Heart left ventricle (tissue), 16 donors: ENCODE results near the gene CLEC16A. TPM values are rescaled to one million over a fixed set of nuclear protein-coding genes. Genes with fewer than 3 reads are reported as not detected.
A peak's percentile ranks its signal among the peaks of the same experiment; 100 is the strongest.

Source experiments
- ATAC-seq, 4 donors: fragments of 200-7000 bp; cut with Tn5 transposase; one replicate each; pipeline ENCODE4 v1.9.1; 2020 to 2022; ENCODE audit warnings: moderate library complexity in 4 of 4, mild to moderate bottlenecking in 3 of 4, moderate number of reproducible peaks in 1 of 4
- DNase-seq, 5 donors: peaks; one replicate each; pipeline ENCODE4 v3.0.0-alpha.2; 2020
- H3K27ac ChIP-seq, 12 donors: fragments of 200-600 bp; sonication (generic) in 4 of 12; one replicate each; pipeline versions ENCODE4 v1.5.0 to v1.8.0; 2016 to 2022; ENCODE audit warnings: mild to moderate bottlenecking in 2 of 12
- H3K27me3 ChIP-seq, 9 donors: fragments of 200-600 bp; sonication (generic) in 2 of 9; one replicate each; pipeline versions ENCODE4 v1.5.1 to v1.8.0; 2016 to 2022; ENCODE audit warnings: mild to moderate bottlenecking in 3 of 9
- H3K36me3 ChIP-seq, 9 donors: fragments of 200-600 bp; sonication (generic) in 2 of 9; one replicate each; pipeline versions ENCODE4 v1.5.0 to v1.8.0; 2018 to 2022; ENCODE audit warnings: mild to moderate bottlenecking in 2 of 9
- H3K4me1 ChIP-seq, 12 donors: fragments of 200-600 bp; sonication (generic) in 4 of 12; one replicate each; pipeline versions ENCODE4 v1.5.0 to v1.8.0; 2016 to 2022; ENCODE audit warnings: mild to moderate bottlenecking in 3 of 12
- H3K4me3 ChIP-seq, 12 donors: fragments of 200-600 bp; sonication (generic) in 4 of 12; one replicate each; pipeline versions ENCODE4 v1.5.0 to v1.8.0; 2017 to 2022; ENCODE audit warnings: mild to moderate bottlenecking in 9 of 12, moderate library complexity in 4 of 12
- H3K9me3 ChIP-seq, 12 donors: fragments of 200-600 bp; sonication (generic) in 4 of 12; one replicate each; pipeline versions ENCODE4 v1.5.0 to v1.8.0; 2016 to 2022; ENCODE audit warnings: mild to moderate bottlenecking in 1 of 12
- CTCF ChIP-seq, 12 donors: fragments of 200-600 bp; sonication (generic) in 4 of 12; IDR thresholded peaks; one replicate each; pipeline versions ENCODE4 v1.5.0 to v1.8.0; 2018 to 2022; ENCODE audit warnings: antibody characterized with exemption in 12 of 12, mild to moderate bottlenecking in 5 of 12
- POLR2A ChIP-seq, 2 donors: fragments of 450-650 bp; IDR thresholded peaks; one replicate each; pipeline ENCODE4 v1.6.1; 2017; ENCODE audit warnings: antibody characterized with exemption in 2 of 2, mild to moderate bottlenecking in 2 of 2, moderate library complexity in 2 of 2
- WGBS, 4 donors: extraction: QIAGEN DNeasy Blood & Tissue Kit in 2 of 4; methylation state at CpG; one replicate each; pipeline versions ENCODE4 v1.1.5 to v1.1.7; 2013 to 2018; 5-methylcytosine and 5-hydroxymethylcytosine counted together
- intact Hi-C, 10 donors: fragments of 100-400 bp; cut with DNase I; formaldehyde crosslinking; loops; one replicate each; pipeline versions ENCODE4 v1.11.1 to v1.14.2; 2022
- polyA plus RNA-seq, 2 donors: library from polyadenylated mRNA; stranded (reverse); fragments of 200-250 nt; gene quantifications; one replicate each; pipeline ENCODE4 v1.2.3, GENCODE V29; 2013
- total RNA-seq, 9 donors: library from RNA; depleted of rRNA in 2 of 9; stranded (reverse); fragments of >200 nt in 2 of 9; fragmentation: NEBNext Ultra II Directional in 3 of 9; extraction: Animal tissue kit (Norgen Biotek cat#: 25700) in 3 of 9; gene quantifications; one replicate each; pipeline versions ENCODE4 v1.1.0 to v1.2.4, GENCODE V29; 2016 to 2023
- donor health status: ischemic (EF 13 %, LVEDD 7.1; RV severe dilation, severe dysfunction).
- donor health status: healthy with polysubstance abuse.
- donor health status: DM: no; HTN: yes; CAD: no.
- donor health status: DM: no; HTN: no; CAD: no.
- donor health status: ischemic (EF 25% LVEDD 6.9; RV normal size, moderate dysfunction).
- donor health status: ischemic (EF 25% LVEDD 5.7; RV mildly dilated, moderate dysfunction).
- donor health status: healthy.
- donor health status: DM: yes; HTN: yes; CAD: no.
- donor health status: ischemic (EF 35%, LVEDD 5.7; RV mildly dilated, moderate dysfunction).
- donor health status: nonischemic (EF 11% LVEDD 7.7; RV severe dilation, severe dysfunction).
- donor health status: DM: yes; HTN: yes; CAD: no.
- donor health status: PGD.
- donor health status: ischemic (EF 29% LVEDD 5.4; RV normal size, mild dysfunction).
- donor health status: nonischemic (EF 23%, LVEDD 6.1; RV moderate dilation, normal function).

Gene CLEC16A
- total and polyA plus RNA-seq, 11 donors, result 13.8 to 41.1 (median 23.7) TPM

- intact Hi-C loops, result no loop called here
- ATAC-seq, result no peak
- WGBS, 4 donors, result 92 to 96% (median 95%) methylated on average over 12 of the region's 12 CpGs
- no peaks in the 10 kb centered on the region for H3K27me3 ChIP-seq
- H3K27ac ChIP-seq, result no peak overlapping the region
- DNase-seq, result no peak
- TF ChIP-seq CTCF (IDR thresholded peaks at IDR 0.05) (no peak), POLR2A (IDR thresholded peaks at IDR 0.05) (no peak)
- H3K36me3 ChIP-seq, result peaks cover 0 to 60% (median 38%) of the 10 kb centered on the region in 9 donors
- H3K4me3 ChIP-seq, result no peak overlapping the region
- no peaks in the 10 kb centered on the region for H3K9me3 ChIP-seq
- peaks cover 0 to 47% (median 22%) of the 10 kb centered on the region in 12 donors for H3K4me1 ChIP-seq
These were observed 182.2 kb downstream of the CLEC16A start for GRCh38 chr16:11126399-11127054.

GRCh38 chr16:11127610-11128195 is 183.3 kb downstream of the CLEC16A start:
- Histone ChIP-seq H3K27ac (peak overlapping the region in 7 of 12 donors; percentile 23 to 74 (median 58)), H3K4me1 (peaks cover 0 to 51% (median 25%) of the 10 kb centered on the region in 12 donors), H3K36me3 (peaks cover 0 to 48% (median 35%) of the 10 kb centered on the region in 9 donors), H3K4me3 (no peak overlapping the region), H3K27me3 (no peaks in the 10 kb centered on the region), H3K9me3 (no peaks in the 10 kb centered on the region)
- no peak for TF ChIP-seq CTCF (IDR thresholded peaks at IDR 0.05)
- TF ChIP-seq POLR2A (IDR thresholded peaks at IDR 0.05), result no peak
- DNase-seq, result no peak
- intact Hi-C loops, result no loop called here
- ATAC-seq, result no peak
- WGBS, 4 donors, result 89 to 97% (median 95%) methylated on average over 7 of the region's 7 CpGs

- Histone ChIP-seq H3K27me3 (no peaks in the 10 kb centered on the region), H3K4me1 (peaks cover 0 to 58% (median 32%) of the 10 kb centered on the region in 12 donors), H3K9me3 (no peaks in the 10 kb centered on the region), H3K4me3 (no peak overlapping the region), H3K36me3 (peaks cover 0 to 43% (median 30%) of the 10 kb centered on the region in 9 donors), H3K27ac (peak overlapping the region in 10 of 12 donors; percentile 16 to 74 (median 50))
- TF ChIP-seq POLR2A (IDR thresholded peaks at IDR 0.05) (no peak), CTCF (IDR thresholded peaks at IDR 0.05) (no peak)
- 58 to 71% (median 64%) methylated on average over 7 to 9 of the region's 9 CpGs for WGBS, 4 donors
- DNase-seq (peak; percentile 59 to 90 (median 78)), ATAC-seq (peak; percentile 77 to 84 (median 82))
- intact Hi-C loops, result no loop called here
These were observed 184.1 kb downstream of the CLEC16A start for GRCh38 chr16:11128211-11129141.
